ENCODE data around the gene ATF6. TPM values are rescaled to one million over a fixed set of nuclear protein-coding genes. Genes with fewer than 3 reads are reported as not detected.

Gene ATF6
- total RNA-seq, 2 donors from 2014 or later = 14.4 to 19.8 TPM

DNA sequence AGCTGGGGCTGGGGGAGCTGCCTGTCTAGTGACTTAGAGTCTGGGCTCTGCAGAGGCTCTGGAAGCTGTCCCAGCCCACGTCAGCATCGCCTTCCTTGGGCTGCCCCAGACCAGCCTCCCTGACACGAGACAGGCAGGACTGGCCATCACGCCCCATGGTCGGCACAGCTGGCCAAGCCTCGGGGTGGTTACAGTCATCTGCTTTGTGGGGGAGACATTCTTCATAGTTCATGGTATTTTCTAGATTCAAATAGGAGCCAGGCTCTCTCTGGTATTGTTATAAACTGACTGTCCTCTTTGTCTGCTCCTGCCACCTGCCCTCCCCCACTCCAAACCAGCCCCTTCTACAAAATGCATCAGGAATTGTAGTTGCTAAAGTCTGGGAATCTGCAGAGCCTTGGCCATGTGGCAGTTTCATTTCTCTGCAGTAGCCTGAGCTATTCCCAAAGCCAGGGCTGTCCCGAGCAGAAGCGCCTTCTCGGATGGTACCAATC is 228.1 kb downstream of the ATF6 start:
- H3K4me1 ChIP-seq (ENCODE audit: control insufficient read depth, insufficient read depth, low read length) = no peaks in the 10 kb centered on the region

DNA sequence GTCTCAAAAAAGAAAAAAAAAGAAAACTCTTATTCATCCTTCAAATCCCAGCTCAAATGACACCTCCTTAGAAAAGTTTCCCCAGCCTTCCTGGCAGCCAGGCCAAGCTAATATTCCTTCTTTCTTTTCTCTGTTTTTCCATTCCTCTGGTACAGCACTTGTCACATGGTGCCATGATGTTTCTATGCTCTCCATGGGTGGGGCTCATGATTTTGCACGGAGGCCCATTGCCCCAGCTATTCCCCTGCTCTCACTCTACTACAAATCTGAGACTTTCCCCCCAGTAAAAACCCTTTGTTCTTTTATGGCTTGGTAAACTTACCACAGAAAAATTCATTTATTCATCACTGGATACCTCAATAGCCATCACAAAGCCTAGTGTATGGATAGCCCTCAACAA is 231.0 kb downstream of the ATF6 start:
- no peaks in the 10 kb centered on the region for H3K36me3 ChIP-seq (ENCODE audit: control insufficient read depth, insufficient read depth, low read length)
- H3K9me3 Mint-ChIP-seq = peaks cover 2% of the 10 kb centered on the region
- H3K27ac Mint-ChIP-seq = no peak overlapping the region
- no peaks in the 10 kb centered on the region for H3K36me3 Mint-ChIP-seq (ENCODE audit: low read depth)
- TF ChIP-seq, protein P1, sequence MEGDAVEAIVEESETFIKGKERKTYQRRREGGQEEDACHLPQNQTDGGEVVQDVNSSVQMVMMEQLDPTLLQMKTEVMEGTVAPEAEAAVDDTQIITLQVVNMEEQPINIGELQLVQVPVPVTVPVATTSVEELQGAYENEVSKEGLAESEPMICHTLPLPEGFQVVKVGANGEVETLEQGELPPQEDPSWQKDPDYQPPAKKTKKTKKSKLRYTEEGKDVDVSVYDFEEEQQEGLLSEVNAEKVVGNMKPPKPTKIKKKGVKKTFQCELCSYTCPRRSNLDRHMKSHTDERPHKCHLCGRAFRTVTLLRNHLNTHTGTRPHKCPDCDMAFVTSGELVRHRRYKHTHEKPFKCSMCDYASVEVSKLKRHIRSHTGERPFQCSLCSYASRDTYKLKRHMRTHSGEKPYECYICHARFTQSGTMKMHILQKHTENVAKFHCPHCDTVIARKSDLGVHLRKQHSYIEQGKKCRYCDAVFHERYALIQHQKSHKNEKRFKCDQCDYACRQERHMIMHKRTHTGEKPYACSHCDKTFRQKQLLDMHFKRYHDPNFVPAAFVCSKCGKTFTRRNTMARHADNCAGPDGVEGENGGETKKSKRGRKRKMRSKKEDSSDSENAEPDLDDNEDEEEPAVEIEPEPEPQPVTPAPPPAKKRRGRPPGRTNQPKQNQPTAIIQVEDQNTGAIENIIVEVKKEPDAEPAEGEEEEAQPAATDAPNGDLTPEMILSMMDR (conservative IDR thresholded peaks at IDR 0.05) = no peak
- H3K27me3 ChIP-seq (ENCODE audit: control insufficient read depth, insufficient read depth, low read length, poor library complexity, severe bottlenecking) = no peaks in the 10 kb centered on the region
- H3K4me1 Mint-ChIP-seq = no peaks in the 10 kb centered on the region
- H3K4me3 ChIP-seq (ENCODE audit: low read length) = no peak overlapping the region
- H3K4me1 ChIP-seq (ENCODE audit: control insufficient read depth, insufficient read depth, low read length) = no peaks in the 10 kb centered on the region
- H3K27ac ChIP-seq (ENCODE audit: low read depth, low read length) = no peak overlapping the region
- no peaks in the 10 kb centered on the region for H3K9me3 ChIP-seq (ENCODE audit: control insufficient read depth, low read length)
- 83 to 100% methylated on average over 1 of the region's 1 CpG for WGBS, 2 experiments (ENCODE audit: insufficient coverage in 1 of 2, insufficient read length in 1 of 2)
- H3K4me3 Mint-ChIP-seq = no peak overlapping the region
- no peaks in the 10 kb centered on the region for H3K27me3 Mint-ChIP-seq (ENCODE audit: insufficient read depth)
- no peak for DNase-seq
- H3K9ac ChIP-seq (ENCODE audit: extremely low read depth, low read length, poor library complexity, severe bottlenecking) = no peak overlapping the region

More for the DNA sequence above, 228.1 kb downstream of the ATF6 start:
- no peaks in the 10 kb centered on the region for H3K36me3 ChIP-seq (ENCODE audit: control insufficient read depth, insufficient read depth, low read length)
- no peak overlapping the region for H3K4me3 ChIP-seq (ENCODE audit: low read length)
- Mint-ChIP-seq H3K9me3 (peaks cover 6% of the 10 kb centered on the region), H3K36me3 (ENCODE audit: low read depth) (no peaks in the 10 kb centered on the region), H3K27ac (no peak overlapping the region), H3K4me1 (no peaks in the 10 kb centered on the region), H3K4me3 (no peak overlapping the region), H3K27me3 (ENCODE audit: insufficient read depth) (no peaks in the 10 kb centered on the region)
- 60 to 90% methylated on average over 1 to 9 of the region's 9 CpGs for WGBS, 2 experiments (ENCODE audit: insufficient coverage in 1 of 2, insufficient read length in 1 of 2)
- H3K9me3 ChIP-seq (ENCODE audit: control insufficient read depth, low read length) = no peaks in the 10 kb centered on the region
- TF ChIP-seq, protein P1 (conservative IDR thresholded peaks at IDR 0.05) = no peak
- no peaks in the 10 kb centered on the region for H3K27me3 ChIP-seq (ENCODE audit: control insufficient read depth, insufficient read depth, low read length, poor library complexity, severe bottlenecking)
- no peak overlapping the region for H3K27ac ChIP-seq (ENCODE audit: low read depth, low read length)
- no peak overlapping the region for H3K9ac ChIP-seq (ENCODE audit: extremely low read depth, low read length, poor library complexity, severe bottlenecking)
- no peak for DNase-seq

DNA sequence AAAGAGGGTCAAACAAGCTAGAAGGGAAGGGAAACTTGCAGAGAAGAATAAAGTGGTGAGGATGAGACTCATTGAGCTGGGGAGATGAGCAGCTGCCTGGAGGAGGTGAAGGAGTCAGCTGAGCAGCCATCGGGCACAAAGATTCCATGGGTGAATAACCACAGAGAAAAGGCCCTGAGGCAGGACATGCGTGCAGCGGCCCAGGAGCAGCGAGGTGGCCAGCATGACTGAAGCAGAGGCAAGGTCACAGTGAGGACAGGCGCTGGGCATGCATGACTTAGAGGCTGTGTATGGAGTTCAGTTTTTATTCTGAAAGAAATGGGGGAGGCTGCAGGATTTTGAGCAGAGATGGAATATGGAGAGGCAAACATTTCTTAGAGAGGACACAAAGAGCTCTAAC is 232.7 kb downstream of the ATF6 start:
- no peak overlapping the region for H3K4me3 ChIP-seq (ENCODE audit: low read length)
- no peak overlapping the region for H3K27ac Mint-ChIP-seq
- H3K4me3 Mint-ChIP-seq = no peak overlapping the region
- H3K9ac ChIP-seq (ENCODE audit: extremely low read depth, low read length, poor library complexity, severe bottlenecking) = no peak overlapping the region
- 90 to 93% methylated on average over 5 of the region's 5 CpGs for WGBS, 2 experiments (ENCODE audit: insufficient coverage in 1 of 2, insufficient read length in 1 of 2)
- H3K27me3 ChIP-seq (ENCODE audit: control insufficient read depth, insufficient read depth, low read length, poor library complexity, severe bottlenecking) = no peaks in the 10 kb centered on the region
- H3K4me1 Mint-ChIP-seq = no peaks in the 10 kb centered on the region
- H3K9me3 Mint-ChIP-seq = no peaks in the 10 kb centered on the region
- H3K27ac ChIP-seq (ENCODE audit: low read depth, low read length) = no peak overlapping the region
- TF ChIP-seq, protein P1 (conservative IDR thresholded peaks at IDR 0.05) = no peak
- no peaks in the 10 kb centered on the region for H3K9me3 ChIP-seq (ENCODE audit: control insufficient read depth, low read length)
- no peaks in the 10 kb centered on the region for H3K36me3 Mint-ChIP-seq (ENCODE audit: low read depth)
- no peaks in the 10 kb centered on the region for H3K4me1 ChIP-seq (ENCODE audit: control insufficient read depth, insufficient read depth, low read length)
- no peak for DNase-seq
- no peaks in the 10 kb centered on the region for H3K27me3 Mint-ChIP-seq (ENCODE audit: insufficient read depth)
- H3K36me3 ChIP-seq (ENCODE audit: control insufficient read depth, insufficient read depth, low read length) = no peaks in the 10 kb centered on the region
